H9 (cell line): ENCODE results near the gene NPAS3. TPM values are rescaled to one million over a fixed set of nuclear protein-coding genes. Genes with fewer than 3 reads are reported as not detected.

Experiments used
- DNase-seq: peaks from one replicate; pipeline ENCODE4 v3.0.0-alpha.2; 2017
- H2AFZ ChIP-seq: one replicate; pipeline ENCODE4 v1.6.1; 2013; ENCODE audit warnings: mild to moderate bottlenecking, low read length, control low read depth, moderate library complexity
- H2AK5ac ChIP-seq: 2 replicates; pipeline ENCODE4 v1.6.1; 2013; ENCODE audit warnings: low read length, control low read depth, mixed read lengths; ENCODE audit not compliant: insufficient read length
- H2BK120ac ChIP-seq: one replicate; pipeline ENCODE4 v1.6.1; 2013; ENCODE audit warnings: low read depth, mild to moderate bottlenecking, low read length, control low read depth, inconsistent platforms; ENCODE audit not compliant: poor library complexity, severe bottlenecking
- H2BK12ac ChIP-seq: 2 replicates; pipeline ENCODE4 v1.6.1; 2013; ENCODE audit warnings: low read length, control low read depth, mixed read lengths, low read depth; ENCODE audit not compliant: insufficient read length
- H2BK15ac ChIP-seq: 2 replicates; pipeline ENCODE4 v1.6.1; 2013; ENCODE audit warnings: low read depth, low read length, control low read depth
- H2BK20ac ChIP-seq: one replicate; pipeline ENCODE4 v1.6.1; 2013; ENCODE audit warnings: low read depth, mild to moderate bottlenecking, low read length, control low read depth, inconsistent platforms; ENCODE audit not compliant: poor library complexity, severe bottlenecking
- H2BK5ac ChIP-seq: 2 replicates; pipeline ENCODE4 v1.6.1; 2013; ENCODE audit warnings: low read length, control low read depth, mixed read lengths; ENCODE audit not compliant: insufficient read length
- H3K14ac ChIP-seq: 2 replicates; pipeline ENCODE4 v1.6.1; 2013; ENCODE audit warnings: low read length, control low read depth; ENCODE audit not compliant: insufficient read depth
- H3K18ac ChIP-seq: 2 replicates; pipeline ENCODE4 v1.6.1; 2013; ENCODE audit warnings: low read depth, mild to moderate bottlenecking, mixed read lengths, low read length, control low read depth; ENCODE audit not compliant: insufficient read length
- H3K23ac ChIP-seq: 2 replicates; pipeline ENCODE4 v1.6.1; 2013; ENCODE audit warnings: low read length, control low read depth, mixed read lengths, low read depth; ENCODE audit not compliant: insufficient read length
- H3K23me2 ChIP-seq: 2 replicates; pipeline ENCODE4 v1.6.1; 2013; ENCODE audit warnings: low read depth, mild to moderate bottlenecking, mixed read lengths, low read length, control low read depth; ENCODE audit not compliant: insufficient read length, poor library complexity, severe bottlenecking
- H3K27ac ChIP-seq: 2 replicates; pipeline ENCODE4 v1.5.1; 2013; ENCODE audit warnings: low read length, control low read depth, mixed read lengths, low read depth; ENCODE audit not compliant: insufficient read length
- H3K27me3 ChIP-seq: 2 replicates; pipeline ENCODE4 v1.6.1; 2013; ENCODE audit warnings: low read length, control low read depth, inconsistent platforms; ENCODE audit not compliant: insufficient read depth
- H3K4ac ChIP-seq: 2 replicates; pipeline ENCODE4 v1.6.1; 2013; ENCODE audit warnings: low read depth, mild to moderate bottlenecking, control low read depth, inconsistent platforms, low read length, moderate library complexity
- H3K4me1 ChIP-seq: 2 replicates; pipeline ENCODE4 v1.6.1; 2013; ENCODE audit warnings: low read length, control low read depth, inconsistent platforms; ENCODE audit not compliant: insufficient read depth
- H3K4me2 ChIP-seq: 2 replicates; pipeline ENCODE4 v1.6.1; 2013; ENCODE audit warnings: low read length, control low read depth, mixed read lengths; ENCODE audit not compliant: insufficient read length, insufficient read depth
- H3K56ac ChIP-seq: 2 replicates; pipeline ENCODE4 v1.6.1; 2013; ENCODE audit warnings: low read depth, mild to moderate bottlenecking, mixed read lengths, low read length, control low read depth; ENCODE audit not compliant: insufficient read length
- H3K79me1 ChIP-seq: 2 replicates; pipeline ENCODE4 v1.6.1; 2013; ENCODE audit warnings: low read depth, mild to moderate bottlenecking, moderate library complexity, low read length, control low read depth, inconsistent platforms; ENCODE audit not compliant: insufficient read depth, poor library complexity, severe bottlenecking
- H3K79me2 ChIP-seq: 2 replicates; pipeline ENCODE4 v1.6.1; 2013; ENCODE audit warnings: low read length, control low read depth, inconsistent platforms; ENCODE audit not compliant: insufficient read depth
- H3K9ac ChIP-seq: 2 replicates; pipeline ENCODE4 v1.6.1; 2013; ENCODE audit warnings: low read length, control low read depth, mixed read lengths; ENCODE audit not compliant: insufficient read length; ENCODE audit errors: extremely low read depth
- H3K9me3 ChIP-seq: one replicate; pipeline ENCODE4 v1.6.1; 2013; ENCODE audit warnings: low read depth, low read length, inconsistent platforms; ENCODE audit not compliant: control insufficient read depth
- H3T11ph ChIP-seq: one replicate; pipeline ENCODE4 v1.6.1; 2013; ENCODE audit warnings: mild to moderate bottlenecking, low read length, control low read depth, inconsistent platforms
- H4K20me1 ChIP-seq: one replicate; pipeline ENCODE4 v1.6.1; 2013; ENCODE audit not compliant: control insufficient read depth, insufficient read length, insufficient read depth
- H4K5ac ChIP-seq: 2 replicates; pipeline ENCODE4 v1.6.1; 2013; ENCODE audit warnings: low read depth, mild to moderate bottlenecking, mixed read lengths, low read length, control low read depth; ENCODE audit not compliant: insufficient read length
- H4K8ac ChIP-seq: replicated peaks from 2 replicates; pipeline ENCODE4 v1.6.1; 2013; ENCODE audit warnings: low read length, control low read depth, mixed read lengths, low read depth; ENCODE audit not compliant: insufficient read length
- H4K91ac ChIP-seq: 2 replicates; pipeline ENCODE4 v1.6.1; 2013; ENCODE audit warnings: low read depth, mild to moderate bottlenecking, moderate library complexity, mixed read lengths, low read length, control low read depth; ENCODE audit not compliant: insufficient read length
- H3K27ac Mint-ChIP-seq, 3 experiments: 2 replicates in 2 of 3; 3 replicates in 1 of 3; pipeline ENCODE4 v1.8.0; 2020 to 2021; ENCODE audit warnings: mixed read lengths in 3 of 3, mild to moderate bottlenecking in 1 of 3, moderate library complexity in 1 of 3
- H3K27me3 Mint-ChIP-seq: 2 replicates; pipeline ENCODE4 v1.8.0; 2021; ENCODE audit warnings: low read depth, mild to moderate bottlenecking, moderate library complexity, mixed read lengths
- H3K36me3 Mint-ChIP-seq, 3 experiments: 2 replicates in 2 of 3; 3 replicates in 1 of 3; pipeline ENCODE4 v1.8.0; 2020 to 2021; ENCODE audit warnings: low read depth in 3 of 3, mixed read lengths in 3 of 3; ENCODE audit not compliant: insufficient read depth in 1 of 3
- H3K4me1 Mint-ChIP-seq, 2 experiments: 2 replicates each; pipeline ENCODE4 v1.8.0; 2020; ENCODE audit warnings: mixed read lengths in 2 of 2
- H3K4me3 Mint-ChIP-seq, 2 experiments: 2 replicates in 1 of 2; 3 replicates in 1 of 2; pipeline ENCODE4 v1.8.0; 2020 to 2021; ENCODE audit warnings: mild to moderate bottlenecking in 2 of 2, mixed read lengths in 2 of 2, moderate library complexity in 1 of 2
- H3K9me3 Mint-ChIP-seq, 2 experiments: 2 replicates in 1 of 2; 3 replicates in 1 of 2; pipeline ENCODE4 v1.8.0; 2020; ENCODE audit warnings: mild to moderate bottlenecking in 2 of 2, mixed read lengths in 2 of 2, moderate library complexity in 1 of 2
- WGBS: extraction: QIAGEN DNeasy Blood & Tissue Kit; methylation state at CpG from one replicate; pipeline ENCODE4 v1.1.7; 2013; ENCODE audit warnings: missing lambda C conversion rate, low lambda C conversion rate, mixed read lengths; ENCODE audit not compliant: insufficient read length; ENCODE audit errors: extremely low coverage; 5-methylcytosine and 5-hydroxymethylcytosine counted together
- total RNA-seq: library from RNA; stranded (reverse); gene quantifications from 2 replicates; pipeline ENCODE4 v1.2.1, GENCODE V29; 2021
- TF ChIP-seq, protein P1 (sequence below): fragments of 200-600 bp; sonication (generic); conservative IDR thresholded peaks from 3 replicates; pipeline ENCODE4 v1.8.0; 2021; ENCODE audit warnings: antibody characterized with exemption, mild to moderate bottlenecking

NPAS3 gene
- total RNA-seq, 1 experiment from 2014 or later = 0.17 TPM

DNA sequence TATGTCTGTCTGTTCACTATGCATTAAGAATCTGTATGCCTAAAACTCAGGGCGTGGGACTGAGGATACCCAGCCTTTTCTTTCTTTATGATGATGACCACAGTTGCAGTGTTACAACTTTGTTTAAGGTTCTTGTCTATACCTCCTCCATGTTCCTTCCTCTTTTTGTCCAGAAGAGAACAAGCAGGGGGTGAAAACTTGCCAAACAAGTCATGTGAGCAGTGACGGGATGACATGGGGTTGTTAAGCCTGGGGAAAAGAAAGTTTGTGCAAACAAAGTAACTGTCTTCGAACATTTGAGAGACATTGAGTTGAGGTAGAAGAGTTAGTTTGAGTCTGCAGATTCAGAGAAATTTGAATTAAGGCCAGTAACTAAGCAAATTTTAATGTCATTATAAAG, 505.5 kb downstream of the NPAS3 start:
- Histone ChIP-seq H3K23ac (no peak overlapping the region), H3K9ac (no peak overlapping the region), H3K4me1 (no peaks in the 10 kb centered on the region), H3K9me3 (no peaks in the 10 kb centered on the region), H3K79me1 (no peaks in the 10 kb centered on the region), H3K4me2 (no peak overlapping the region), H2BK5ac (no peak overlapping the region), H2BK120ac (no peak overlapping the region), H3K79me2 (no peaks in the 10 kb centered on the region), H3K18ac (no peak overlapping the region), H3K14ac (no peak overlapping the region), H3K23me2 (no peaks in the 10 kb centered on the region), H2BK12ac (no peak overlapping the region), H4K20me1 (no peaks in the 10 kb centered on the region), H3K56ac (no peak overlapping the region), H3K4ac (no peak overlapping the region), H3K27me3 (no peaks in the 10 kb centered on the region), H2AK5ac (no peak overlapping the region), H4K8ac (no peak overlapping the region), H3K27ac (no peak overlapping the region), H3T11ph (no peak overlapping the region), H4K91ac (no peak overlapping the region), H4K5ac (no peak overlapping the region), H2BK20ac (no peak overlapping the region), H2AFZ (no peak overlapping the region), H2BK15ac (no peak overlapping the region)
- TF ChIP-seq, protein P1, sequence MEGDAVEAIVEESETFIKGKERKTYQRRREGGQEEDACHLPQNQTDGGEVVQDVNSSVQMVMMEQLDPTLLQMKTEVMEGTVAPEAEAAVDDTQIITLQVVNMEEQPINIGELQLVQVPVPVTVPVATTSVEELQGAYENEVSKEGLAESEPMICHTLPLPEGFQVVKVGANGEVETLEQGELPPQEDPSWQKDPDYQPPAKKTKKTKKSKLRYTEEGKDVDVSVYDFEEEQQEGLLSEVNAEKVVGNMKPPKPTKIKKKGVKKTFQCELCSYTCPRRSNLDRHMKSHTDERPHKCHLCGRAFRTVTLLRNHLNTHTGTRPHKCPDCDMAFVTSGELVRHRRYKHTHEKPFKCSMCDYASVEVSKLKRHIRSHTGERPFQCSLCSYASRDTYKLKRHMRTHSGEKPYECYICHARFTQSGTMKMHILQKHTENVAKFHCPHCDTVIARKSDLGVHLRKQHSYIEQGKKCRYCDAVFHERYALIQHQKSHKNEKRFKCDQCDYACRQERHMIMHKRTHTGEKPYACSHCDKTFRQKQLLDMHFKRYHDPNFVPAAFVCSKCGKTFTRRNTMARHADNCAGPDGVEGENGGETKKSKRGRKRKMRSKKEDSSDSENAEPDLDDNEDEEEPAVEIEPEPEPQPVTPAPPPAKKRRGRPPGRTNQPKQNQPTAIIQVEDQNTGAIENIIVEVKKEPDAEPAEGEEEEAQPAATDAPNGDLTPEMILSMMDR = no peak
- H3K36me3 Mint-ChIP-seq = peaks cover 0 to 3% (median 0%) of the 10 kb centered on the region in 3 experiments; a peak in 1 of 7 replicates
- WGBS = no CpG with 5 or more reads among the region's 3 CpGs
- H3K9me3 Mint-ChIP-seq = peaks cover 0 to 2% of the 10 kb centered on the region in 2 experiments; a peak in 2 of 5 replicates
- no peak for DNase-seq
- H3K27ac Mint-ChIP-seq = no peak overlapping the region
- no peak overlapping the region for H3K4me3 Mint-ChIP-seq
- no peaks in the 10 kb centered on the region for H3K27me3 Mint-ChIP-seq
- peaks cover 7% of the 10 kb centered on the region in 2 experiments; a peak in 2 of 4 replicates for H3K4me1 Mint-ChIP-seq
